T-helper 1 cell treated with Interleukin-12 subunit alpha and Interleukin-12 subunit beta and Interleukin-4 antibody, amounts not matched to agents 30 μg/mL and 1 μg/mL, for 36 hours (primary cell): Measurements from ENCODE around the gene NRN1.
"Not testable (repeated sequence)": the region's sequence is repeated elsewhere in the genome, so short reads cannot be mapped to it uniquely, and the experiment has no call there.

Experiments used
- H3K27ac Mint-ChIP-seq: one replicate; pipeline ENCODE4 v1.8.0; 2021; ENCODE audit warnings: mild to moderate bottlenecking, mixed read lengths
- H3K27me3 Mint-ChIP-seq: one replicate; pipeline ENCODE4 v1.8.0; 2021; ENCODE audit warnings: low read depth, mixed read lengths
- H3K36me3 Mint-ChIP-seq: one replicate; pipeline ENCODE4 v1.8.0; 2021; ENCODE audit warnings: low read depth, mixed read lengths
- H3K4me1 Mint-ChIP-seq: one replicate; pipeline ENCODE4 v1.8.0; 2021; ENCODE audit warnings: low read depth, mixed read lengths
- H3K4me3 Mint-ChIP-seq: one replicate; pipeline ENCODE4 v1.8.0; 2021; ENCODE audit warnings: mild to moderate bottlenecking, moderate library complexity, mixed read lengths
- H3K9me3 Mint-ChIP-seq: one replicate; pipeline ENCODE4 v1.8.0; 2021; ENCODE audit warnings: mixed read lengths

Gene NRN1

GRCh38 chr6:5979650-5980420 is 26.9 kb downstream of the NRN1 start:
- Mint-ChIP-seq H3K4me1 (peaks cover 29% of the 10 kb centered on the region), H3K27ac (no peak overlapping the region), H3K4me3 (no peak overlapping the region), H3K9me3 (peaks cover 4% of the 10 kb centered on the region), H3K27me3 (peaks cover 37% of the 10 kb centered on the region), H3K36me3 (no peaks in the 10 kb centered on the region)

- Mint-ChIP-seq H3K4me3 (no peak overlapping the region), H3K9me3 (peaks cover 4% of the 10 kb centered on the region), H3K4me1 (peaks cover 18% of the 10 kb centered on the region), H3K27ac (no peak overlapping the region), H3K27me3 (peaks cover 48% of the 10 kb centered on the region), H3K36me3 (no peaks in the 10 kb centered on the region)
Measured at GRCh38 chr6:5976811-5977210, 29.9 kb downstream of the NRN1 start.

GRCh38 chr6:5968817-5969734 is 37.6 kb downstream of the NRN1 start:
- Mint-ChIP-seq H3K27ac (no peak overlapping the region), H3K4me1 (peaks cover 5% of the 10 kb centered on the region)

GRCh38 chr6:5968036-5968435 is 38.7 kb downstream of the NRN1 start:
- not testable (repeated sequence) for H3K9me3 Mint-ChIP-seq, H3K4me3 Mint-ChIP-seq, H3K27ac Mint-ChIP-seq, H3K36me3 Mint-ChIP-seq, H3K4me1 Mint-ChIP-seq
- H3K27me3 Mint-ChIP-seq = peaks cover 30% of the 10 kb centered on the region

More at GRCh38 chr6:5968817-5969734, 37.6 kb downstream of the NRN1 start:
- no peaks in the 10 kb centered on the region for H3K36me3 Mint-ChIP-seq
- H3K4me3 Mint-ChIP-seq = no peak overlapping the region
- no peaks in the 10 kb centered on the region for H3K9me3 Mint-ChIP-seq
- H3K27me3 Mint-ChIP-seq = peaks cover 30% of the 10 kb centered on the region

- Mint-ChIP-seq H3K27me3 (peaks cover 26% of the 10 kb centered on the region), H3K36me3 (no peaks in the 10 kb centered on the region), H3K4me3 (no peak overlapping the region), H3K27ac (no peak overlapping the region), H3K9me3 (no peaks in the 10 kb centered on the region), H3K4me1 (peaks cover 5% of the 10 kb centered on the region)
Measured at GRCh38 chr6:5967594-5967993, 39.1 kb downstream of the NRN1 start.

GRCh38 chr6:5962794-5963193 is 43.9 kb downstream of the NRN1 start:
- Mint-ChIP-seq H3K36me3 (no peaks in the 10 kb centered on the region), H3K27ac (no peak overlapping the region), H3K9me3 (no peaks in the 10 kb centered on the region), H3K4me1 (no peaks in the 10 kb centered on the region), H3K4me3 (no peak overlapping the region), H3K27me3 (peaks cover 3% of the 10 kb centered on the region)

- H3K9me3 Mint-ChIP-seq = no peaks in the 10 kb centered on the region
- H3K4me1 Mint-ChIP-seq = no peaks in the 10 kb centered on the region
- no peaks in the 10 kb centered on the region for H3K36me3 Mint-ChIP-seq
- no peak overlapping the region for H3K4me3 Mint-ChIP-seq
- peaks cover 2% of the 10 kb centered on the region for H3K27me3 Mint-ChIP-seq
- no peak overlapping the region for H3K27ac Mint-ChIP-seq
Measured at GRCh38 chr6:5961836-5962235, 44.9 kb downstream of the NRN1 start.

- H3K4me1 Mint-ChIP-seq = no peaks in the 10 kb centered on the region
- no peaks in the 10 kb centered on the region for H3K9me3 Mint-ChIP-seq
- H3K36me3 Mint-ChIP-seq = no peaks in the 10 kb centered on the region
- no peaks in the 10 kb centered on the region for H3K27me3 Mint-ChIP-seq
- H3K27ac Mint-ChIP-seq = no peak overlapping the region
- H3K4me3 Mint-ChIP-seq = no peak overlapping the region
Measured at GRCh38 chr6:5960456-5960855, 46.3 kb downstream of the NRN1 start.

- Mint-ChIP-seq H3K27ac (no peak overlapping the region), H3K9me3 (no peaks in the 10 kb centered on the region), H3K4me3 (no peak overlapping the region), H3K27me3 (peaks cover 1% of the 10 kb centered on the region), H3K4me1 (no peaks in the 10 kb centered on the region), H3K36me3 (no peaks in the 10 kb centered on the region)
Measured at GRCh38 chr6:5958921-5959320, 47.8 kb downstream of the NRN1 start.

- H3K4me1 Mint-ChIP-seq = no peaks in the 10 kb centered on the region
- H3K9me3 Mint-ChIP-seq = no peaks in the 10 kb centered on the region
- no peak overlapping the region for H3K4me3 Mint-ChIP-seq
- no peaks in the 10 kb centered on the region for H3K36me3 Mint-ChIP-seq
- H3K27ac Mint-ChIP-seq = no peak overlapping the region
- peaks cover 11% of the 10 kb centered on the region for H3K27me3 Mint-ChIP-seq
Measured at GRCh38 chr6:5956939-5957338, 49.8 kb downstream of the NRN1 start.

- Mint-ChIP-seq H3K27ac (no peak overlapping the region), H3K9me3 (no peaks in the 10 kb centered on the region), H3K27me3 (peaks cover 35% of the 10 kb centered on the region), H3K4me1 (no peaks in the 10 kb centered on the region), H3K4me3 (no peak overlapping the region), H3K36me3 (no peaks in the 10 kb centered on the region)
Measured at GRCh38 chr6:5950361-5950785, 56.4 kb downstream of the NRN1 start.
